OCI-M1 (cell line): Measurements from ENCODE around the gene PTTG1.

Experiments used
- DNase-seq: peaks from one replicate; lab custom pipeline; 2025; lab: John Stamatoyannopoulos, UW

The PTTG1 gene

DNA sequence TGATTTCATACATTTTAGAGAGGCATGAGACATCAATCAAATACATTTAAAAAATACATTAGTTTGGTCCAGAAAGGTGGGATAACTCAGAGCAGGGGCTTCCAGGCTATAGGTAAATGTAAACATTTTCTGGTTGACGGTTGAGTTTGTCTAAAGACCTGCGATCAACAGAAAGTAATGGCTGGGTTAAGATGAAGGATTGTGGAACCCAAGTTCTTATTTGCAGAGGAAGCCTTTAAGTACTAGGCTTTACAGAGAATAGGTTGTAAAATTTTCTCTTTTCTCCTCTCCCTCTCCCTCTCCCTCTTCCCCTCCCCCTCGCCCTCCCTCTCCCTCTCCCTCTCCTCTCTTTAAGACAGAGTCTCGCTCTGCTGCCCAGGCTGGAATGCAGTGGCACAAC lies 50.8 kb downstream of the PTTG1 start:
- no peak for DNase-seq

DNA sequence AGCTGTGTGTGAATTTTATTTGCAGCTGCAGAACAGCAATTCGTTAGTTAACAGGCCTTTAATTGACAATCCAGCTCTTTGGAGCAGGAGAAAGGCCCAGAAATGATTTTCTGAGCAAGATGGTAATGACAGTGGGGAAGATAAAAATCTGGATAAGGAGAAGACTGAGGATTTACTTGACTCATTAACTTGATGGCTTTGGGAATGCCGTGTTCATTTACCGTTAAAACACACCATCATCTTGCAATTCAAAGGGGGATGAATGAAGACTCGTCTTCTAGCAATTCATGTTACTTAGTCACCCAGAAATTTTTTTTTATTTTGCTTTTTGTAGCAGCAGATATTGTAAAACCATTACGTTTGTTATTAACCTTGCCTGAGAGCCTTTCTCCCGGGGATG lies 52.0 kb downstream of the PTTG1 start:
- no peak for DNase-seq

GRCh38 chr5:160474084-160474483 lies 52.4 kb downstream of the PTTG1 start:
- DNase-seq, result no peak

- DNase-seq, result no peak
Measured at GRCh38 chr5:160475864-160476438, 54.3 kb downstream of the PTTG1 start.

DNA sequence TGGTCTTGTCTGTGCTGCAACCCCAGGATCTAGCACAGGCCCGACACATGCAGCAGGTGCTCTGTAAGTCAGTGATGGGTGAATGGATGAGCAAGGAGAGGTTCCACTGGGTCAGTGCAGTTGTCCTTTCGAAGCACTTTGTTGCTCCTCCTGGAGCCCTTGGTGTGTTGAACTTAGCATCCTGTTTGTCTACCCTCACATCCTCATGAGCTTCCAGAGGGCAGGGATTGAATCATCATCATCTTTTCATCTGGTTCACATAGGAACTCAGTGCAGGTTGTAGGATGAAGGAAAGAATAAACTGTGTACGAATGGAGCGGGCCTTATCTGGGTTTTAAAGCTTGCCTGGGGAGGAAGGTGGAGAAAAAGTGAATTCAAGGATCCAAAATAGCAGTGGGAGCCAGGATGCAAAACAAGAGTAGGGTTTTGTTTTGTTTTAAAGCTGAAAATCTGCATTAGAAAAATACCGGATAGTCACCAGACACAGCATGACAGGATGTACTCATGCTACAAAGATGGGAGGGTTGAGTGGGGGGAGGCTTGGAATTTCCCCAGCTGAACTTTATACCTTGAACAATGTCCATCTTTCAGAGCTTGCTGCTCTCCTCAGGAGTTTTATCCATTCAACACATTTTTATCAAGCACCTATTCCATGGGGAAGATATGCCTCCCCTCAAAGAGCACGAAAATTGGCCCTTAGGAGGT lies 55.8 kb downstream of the PTTG1 start:
- DNase-seq, result no peak

DNA sequence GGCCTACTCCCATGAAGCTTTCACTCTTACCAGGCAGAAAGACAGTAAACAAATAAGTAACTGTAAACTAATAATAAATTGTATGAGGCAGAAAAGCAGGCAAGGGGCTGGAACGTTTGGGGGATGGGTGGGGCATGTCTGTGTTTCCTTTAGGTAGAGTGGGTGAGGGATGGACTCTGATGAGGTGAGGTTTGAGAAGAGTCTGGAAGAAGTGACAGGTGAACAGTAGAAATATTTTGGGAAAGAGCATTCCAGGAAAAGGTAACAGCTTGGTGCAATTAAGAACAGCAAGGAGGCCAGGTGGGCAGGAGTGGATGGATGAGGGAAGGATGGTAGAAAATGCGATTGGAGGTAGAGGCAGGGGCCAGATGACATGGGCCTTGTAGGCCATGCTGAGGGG lies 56.5 kb downstream of the PTTG1 start:
- no peak for DNase-seq
